GM18502 (cell line): ENCODE data around the gene ACP2.

Experiments used
- ATAC-seq: cut with Tn5 transposase; IDR thresholded peaks from one replicate; pipeline ENCODE4 v1.9.1; 2021; ENCODE audit warnings: mild to moderate bottlenecking; ENCODE audit not compliant: unreplicated experiment, poor library complexity

The ACP2 gene

DNA sequence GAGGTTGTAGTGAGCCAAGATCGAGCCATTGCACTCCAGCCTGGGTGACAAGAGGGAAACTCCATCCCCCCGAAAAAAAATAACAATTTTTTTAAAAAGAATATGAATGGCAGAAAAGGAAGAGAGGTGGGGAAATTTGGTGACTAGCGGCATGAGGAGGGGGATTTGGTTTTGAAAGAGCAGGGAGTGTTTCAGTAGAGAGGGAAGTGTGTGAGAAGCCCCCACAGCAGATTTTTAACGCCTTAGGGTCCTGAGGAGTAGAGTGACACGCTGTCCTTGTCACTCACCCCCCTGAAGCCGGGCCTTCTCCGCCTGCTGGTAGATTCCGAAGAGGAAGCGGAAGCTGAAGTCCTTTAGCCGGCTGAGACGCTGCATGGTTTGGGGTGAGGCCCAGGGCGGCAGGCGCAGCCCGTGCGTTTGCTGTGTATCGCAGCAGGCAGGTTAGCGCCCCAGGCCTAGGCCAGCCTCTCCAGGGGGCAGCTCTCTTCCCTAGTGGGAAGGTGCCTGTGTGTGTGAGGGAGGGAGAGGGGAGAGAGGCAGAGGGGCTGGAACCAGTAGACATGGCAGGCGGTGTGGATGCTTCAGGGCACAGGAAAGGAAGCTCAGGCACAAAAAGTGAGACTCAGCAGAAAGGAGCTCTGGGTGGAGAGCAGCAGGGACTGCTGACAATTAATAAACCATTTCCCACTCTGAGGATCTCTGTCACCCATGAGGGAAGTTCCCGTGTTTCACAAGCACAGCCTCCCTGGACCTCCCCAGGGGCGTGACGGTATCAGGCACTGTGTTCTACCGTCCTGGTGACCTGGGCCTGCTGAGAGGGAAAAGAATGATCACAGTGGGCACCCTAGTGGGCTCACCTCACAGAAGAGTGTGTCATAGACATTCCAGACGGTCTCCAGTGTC, 3.9 kb downstream of the ACP2 start:
- no peak for ATAC-seq

DNA sequence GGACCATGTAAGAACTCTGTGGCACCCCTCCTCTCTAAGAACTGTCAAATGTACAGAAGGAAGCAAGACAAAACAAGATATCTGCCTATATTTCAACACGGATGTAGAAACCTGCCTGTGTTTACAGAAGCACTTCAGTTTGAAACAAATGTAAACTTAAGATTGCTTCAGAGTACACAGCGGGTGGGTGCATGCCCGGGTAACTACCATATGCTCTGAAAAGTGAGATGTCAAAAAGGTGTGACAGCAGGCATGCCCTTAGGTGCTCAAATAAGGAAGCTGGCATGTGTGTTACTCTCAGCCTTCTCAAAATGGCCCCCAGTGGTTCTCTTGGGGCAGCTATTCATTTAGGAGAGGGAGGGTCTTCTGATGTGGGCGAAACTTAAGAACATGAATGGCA, 5.2 kb downstream of the ACP2 start:
- no peak for ATAC-seq

DNA sequence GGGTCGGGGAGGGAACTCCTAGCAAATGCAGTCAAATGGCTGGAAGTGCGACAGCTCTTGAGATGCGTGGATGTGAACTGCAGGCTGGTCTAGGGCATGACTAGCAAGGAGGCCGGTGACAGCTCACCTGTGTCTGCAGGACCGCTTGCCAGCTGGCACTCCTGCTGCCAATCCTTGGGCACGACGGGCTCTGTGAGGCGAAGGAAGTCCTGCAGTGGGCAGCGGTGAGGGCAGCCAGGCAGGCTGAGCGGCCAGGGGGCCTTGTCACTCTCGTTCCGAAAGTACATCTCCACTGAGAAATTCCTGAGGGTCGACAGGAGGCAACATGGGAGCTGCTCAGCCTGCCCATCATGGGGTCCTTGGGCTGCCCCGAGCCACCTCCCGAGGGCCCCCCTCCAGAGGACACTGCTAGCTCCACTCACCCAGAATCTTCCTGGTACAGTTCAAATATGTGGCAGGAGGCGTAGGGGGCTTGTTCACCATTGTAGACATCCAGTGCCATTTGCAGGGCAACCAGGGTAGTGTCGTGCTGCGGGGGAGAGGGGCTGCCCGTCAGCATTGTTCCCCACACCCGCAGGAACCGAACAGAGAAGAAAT, 5.9 kb downstream of the ACP2 start:
- no peak for ATAC-seq

DNA sequence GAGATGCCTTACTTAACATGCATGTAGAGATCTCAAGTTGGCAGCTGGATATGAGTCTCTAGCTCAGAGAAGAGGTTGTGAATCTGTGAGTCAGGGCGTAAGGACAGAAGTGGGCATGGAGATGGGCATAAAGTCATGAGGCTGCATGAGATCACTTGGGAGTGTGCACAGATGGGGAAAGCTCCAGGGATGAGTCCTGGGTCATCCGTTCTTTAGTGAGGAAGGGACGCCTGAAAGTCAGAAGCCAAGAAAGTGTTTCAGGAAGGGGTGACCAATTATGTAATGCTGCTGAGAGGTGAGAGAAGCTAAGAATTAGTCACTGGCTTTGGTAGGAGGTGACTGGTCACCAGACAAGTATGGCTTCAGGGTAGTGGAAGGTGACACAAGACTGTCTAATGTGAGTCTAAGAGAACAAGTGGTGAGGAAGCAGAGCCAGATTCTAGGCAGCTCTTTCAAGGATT, 6.7 kb downstream of the ACP2 start:
- ATAC-seq: no peak

DNA sequence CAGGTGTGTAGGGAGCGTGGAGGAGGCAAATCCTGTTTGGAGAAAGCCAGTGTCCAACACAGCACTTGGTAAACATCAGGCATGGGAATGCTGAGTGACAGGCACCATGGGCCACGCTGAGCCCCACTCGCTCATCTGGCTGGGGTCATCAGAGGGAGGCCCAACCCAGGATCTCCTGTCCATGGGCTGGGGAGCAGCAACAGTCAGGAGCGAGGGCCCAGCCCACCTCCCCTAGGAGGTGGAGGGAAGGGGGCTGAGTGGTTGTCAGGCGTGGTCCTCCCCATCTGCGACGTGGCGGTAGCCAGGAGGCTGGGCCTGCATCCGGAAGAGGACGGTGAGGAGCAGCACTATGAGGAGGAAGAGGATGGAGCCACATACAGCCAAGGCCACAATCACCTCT, 8.8 kb downstream of the ACP2 start:
- no peak for ATAC-seq

DNA sequence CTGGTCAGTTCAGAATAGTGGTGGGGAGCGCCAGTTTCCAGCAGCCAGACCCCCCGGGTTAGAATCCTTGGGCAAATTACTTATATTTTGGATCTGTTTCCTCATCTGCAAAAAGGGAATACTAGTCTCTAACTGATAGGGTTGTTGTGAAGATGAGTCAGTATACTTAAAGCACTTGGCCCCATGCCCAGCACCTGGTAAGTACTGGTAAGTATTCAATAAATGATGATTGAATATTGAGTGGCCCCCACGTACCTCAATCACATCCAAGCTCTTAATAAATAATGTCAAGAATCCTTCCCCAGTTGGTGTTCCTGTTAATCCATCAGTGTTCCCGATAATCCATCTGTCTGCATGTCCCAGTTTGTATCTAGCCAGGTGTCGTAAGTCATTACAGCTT, 12.1 kb downstream of the ACP2 start:
- ATAC-seq: no peak

DNA sequence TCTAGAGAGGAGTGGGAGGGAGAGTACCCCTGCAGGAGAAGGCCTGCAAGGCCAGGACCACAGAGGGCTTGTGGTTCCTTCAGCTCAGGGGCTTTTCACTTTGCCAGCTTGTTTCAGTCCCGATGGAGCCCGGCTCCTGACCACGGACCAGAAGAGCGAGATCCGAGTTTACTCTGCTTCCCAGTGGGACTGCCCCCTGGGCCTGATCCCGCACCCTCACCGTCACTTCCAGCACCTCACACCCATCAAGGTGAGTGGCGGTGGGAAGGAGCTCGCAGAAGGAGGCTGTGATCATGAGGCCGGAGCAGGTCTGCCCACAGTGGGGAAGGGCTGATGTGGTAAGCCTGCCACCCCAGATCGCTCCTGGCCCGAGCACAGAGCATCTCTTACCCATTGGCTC, 13.5 kb downstream of the ACP2 start:
- no peak for ATAC-seq

DNA sequence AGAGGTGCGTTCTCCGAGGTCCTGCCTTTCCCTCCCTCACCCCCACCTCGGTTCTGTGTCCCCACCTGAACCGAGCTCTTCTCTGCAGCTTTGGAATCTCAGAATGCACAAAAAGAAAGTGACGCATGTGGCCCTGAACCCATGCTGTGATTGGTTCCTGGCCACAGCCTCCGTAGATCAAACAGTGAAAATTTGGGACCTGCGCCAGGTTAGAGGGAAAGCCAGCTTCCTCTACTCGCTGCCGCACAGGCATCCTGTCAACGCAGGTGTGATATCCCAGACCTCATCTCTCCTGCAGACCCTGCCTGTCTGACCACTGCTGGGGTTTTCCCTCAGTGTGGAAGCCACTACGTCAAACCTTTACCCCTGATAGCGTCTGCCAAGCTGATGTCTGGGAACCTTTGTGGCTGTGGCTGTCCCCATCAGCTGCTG, 13.9 kb downstream of the ACP2 start:
- no peak for ATAC-seq

DNA sequence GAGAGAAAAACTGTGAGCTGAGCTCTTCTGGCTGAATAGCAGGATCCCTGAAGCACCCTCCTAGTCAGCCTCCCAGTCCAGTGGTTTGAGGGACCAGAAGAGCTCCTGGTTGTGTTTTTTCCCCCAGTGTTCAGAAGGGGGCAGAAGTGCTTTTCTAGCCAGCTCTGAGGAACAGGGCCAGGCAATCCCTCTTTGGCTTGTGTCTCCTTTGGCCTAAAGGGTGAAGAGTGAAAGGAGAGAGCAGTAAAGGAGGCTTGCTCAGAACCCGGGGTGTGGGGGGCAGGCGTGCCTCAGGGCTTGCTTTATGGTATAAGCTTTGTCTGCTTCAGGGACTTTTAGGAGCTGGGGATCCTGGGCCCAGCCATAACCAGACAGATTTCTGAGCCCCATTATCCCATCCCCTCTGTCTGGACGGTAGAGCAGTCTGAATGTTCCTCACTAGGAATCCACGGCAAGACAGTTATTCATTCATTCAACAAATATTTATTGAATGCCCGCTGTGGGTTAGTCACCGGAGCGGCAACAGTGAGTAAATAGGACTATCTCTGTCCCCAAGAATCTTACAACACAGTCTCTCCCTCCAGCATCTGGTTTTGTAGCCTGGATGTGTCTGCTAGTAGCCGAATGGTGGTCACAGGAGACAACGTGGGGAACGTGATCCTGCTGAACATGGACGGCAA, 14.5 kb downstream of the ACP2 start:
- ATAC-seq: no peak

DNA sequence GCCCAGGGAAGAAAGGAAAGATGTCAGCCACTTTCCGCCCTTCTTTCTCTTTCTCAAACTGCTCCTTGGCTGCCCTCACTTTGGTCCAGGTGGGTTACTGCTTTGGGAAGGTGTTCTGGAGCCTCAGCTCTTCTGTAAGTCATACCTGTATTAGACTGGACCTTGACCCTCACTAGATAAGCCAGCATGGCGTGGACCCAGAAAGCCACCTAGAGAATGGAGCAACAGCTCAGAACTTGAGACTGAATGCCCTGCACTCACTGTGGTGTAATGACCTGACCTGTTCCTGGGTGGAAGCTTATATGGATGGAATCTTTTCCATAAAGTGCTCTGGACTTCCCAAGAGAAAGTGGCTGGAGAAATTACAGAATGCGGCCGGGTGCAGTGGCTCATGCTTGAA, 15.6 kb downstream of the ACP2 start:
- ATAC-seq: no peak

DNA sequence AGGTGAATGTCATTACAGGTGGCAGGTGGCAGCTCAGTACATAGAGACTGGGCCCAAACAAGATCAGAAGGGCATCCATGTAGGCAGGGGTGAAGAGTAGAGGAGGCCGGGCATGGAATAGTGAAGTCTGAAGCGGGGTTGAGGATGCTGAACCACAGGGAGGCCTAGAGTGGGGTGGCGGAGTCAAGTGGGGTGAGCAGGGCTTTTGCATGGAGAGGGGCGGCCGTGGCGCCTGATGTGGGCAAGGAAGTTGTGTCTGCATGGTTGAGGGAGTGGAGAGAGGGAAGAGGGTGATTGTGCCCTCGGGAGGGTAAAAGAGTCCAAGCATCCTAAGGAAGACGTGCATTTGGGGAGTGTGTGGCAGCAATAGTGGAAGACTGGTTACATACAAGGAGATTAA, 19.5 kb downstream of the ACP2 start:
- ATAC-seq: no peak

DNA sequence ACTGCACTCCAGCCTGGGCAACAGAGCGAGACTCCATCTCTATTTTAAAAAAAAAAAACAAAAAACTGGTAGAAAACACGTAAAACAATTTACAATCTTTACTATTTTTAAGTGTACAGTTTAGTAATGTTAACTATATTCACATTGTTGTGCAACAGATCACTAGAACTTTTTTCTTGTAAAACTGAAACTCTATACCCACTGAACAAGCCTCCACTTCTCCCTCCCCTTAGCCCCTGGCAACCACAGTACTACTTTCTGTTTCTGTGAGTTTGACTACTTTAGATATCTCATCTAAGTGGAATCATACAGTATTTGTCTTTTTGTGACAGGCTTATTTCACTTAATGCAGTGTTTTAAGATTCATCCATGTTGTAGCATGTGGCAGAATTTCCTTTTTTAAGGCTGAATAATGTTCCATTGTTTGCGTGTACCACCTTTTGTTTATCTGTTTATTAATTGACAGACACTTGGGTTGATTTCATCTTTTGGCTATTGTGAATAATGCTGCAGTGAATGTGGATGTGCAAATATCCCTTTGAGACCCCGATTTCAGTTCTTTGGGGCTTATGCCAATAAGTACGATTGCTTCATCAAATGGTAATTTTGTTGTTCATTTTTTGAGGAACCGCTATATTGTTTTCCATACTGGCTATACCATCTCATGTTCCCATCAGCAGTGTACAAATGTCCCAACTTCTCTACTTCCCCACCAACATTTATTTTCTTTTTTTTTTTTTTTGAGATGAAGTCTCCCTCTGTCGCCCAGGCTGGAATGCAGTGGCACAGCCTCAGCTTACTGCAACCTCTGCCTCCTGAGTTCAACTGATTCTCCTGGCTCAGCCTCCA, 22.8 kb downstream of the ACP2 start:
- ATAC-seq: peak; percentile 82

DNA sequence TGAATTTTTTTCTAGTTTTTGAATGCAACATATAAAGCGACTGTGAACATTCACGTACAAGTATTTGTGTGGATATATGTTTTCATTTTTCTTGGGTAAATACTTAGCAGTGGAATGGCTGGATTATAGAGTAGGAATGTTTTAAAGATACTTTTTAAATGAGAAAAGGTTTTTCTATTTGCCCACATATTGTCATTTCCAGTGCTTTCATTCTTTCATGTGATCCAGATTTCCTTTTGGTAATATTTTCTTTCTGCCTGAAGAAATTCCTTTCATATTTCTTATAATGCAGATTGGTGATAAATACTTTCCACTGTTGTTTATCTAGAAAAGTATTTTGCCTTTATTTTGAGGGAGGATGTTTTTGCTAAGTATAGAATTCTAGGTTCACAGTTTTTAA, 25.9 kb downstream of the ACP2 start:
- ATAC-seq: no peak

DNA sequence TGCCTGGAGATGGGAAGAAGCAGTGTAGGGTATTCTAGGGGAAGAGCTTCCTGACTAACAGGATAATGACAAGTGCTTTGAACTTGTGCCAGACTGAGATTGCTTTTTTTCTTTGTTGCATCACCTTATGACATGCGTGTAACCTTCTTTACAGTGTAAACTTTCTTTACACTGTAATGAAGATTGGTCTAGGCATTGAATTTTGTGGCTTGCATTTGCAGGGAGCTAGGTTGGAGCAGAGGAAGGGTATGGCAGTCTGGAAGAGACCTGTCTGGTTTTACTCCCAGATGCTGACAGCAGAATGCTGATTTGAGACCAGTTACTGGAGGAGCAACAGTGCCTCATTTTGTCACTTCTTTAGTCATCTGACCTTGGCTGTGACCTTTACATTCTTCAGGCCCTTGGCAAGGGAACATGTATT, 28.2 kb downstream of the ACP2 start:
- no peak for ATAC-seq

DNA sequence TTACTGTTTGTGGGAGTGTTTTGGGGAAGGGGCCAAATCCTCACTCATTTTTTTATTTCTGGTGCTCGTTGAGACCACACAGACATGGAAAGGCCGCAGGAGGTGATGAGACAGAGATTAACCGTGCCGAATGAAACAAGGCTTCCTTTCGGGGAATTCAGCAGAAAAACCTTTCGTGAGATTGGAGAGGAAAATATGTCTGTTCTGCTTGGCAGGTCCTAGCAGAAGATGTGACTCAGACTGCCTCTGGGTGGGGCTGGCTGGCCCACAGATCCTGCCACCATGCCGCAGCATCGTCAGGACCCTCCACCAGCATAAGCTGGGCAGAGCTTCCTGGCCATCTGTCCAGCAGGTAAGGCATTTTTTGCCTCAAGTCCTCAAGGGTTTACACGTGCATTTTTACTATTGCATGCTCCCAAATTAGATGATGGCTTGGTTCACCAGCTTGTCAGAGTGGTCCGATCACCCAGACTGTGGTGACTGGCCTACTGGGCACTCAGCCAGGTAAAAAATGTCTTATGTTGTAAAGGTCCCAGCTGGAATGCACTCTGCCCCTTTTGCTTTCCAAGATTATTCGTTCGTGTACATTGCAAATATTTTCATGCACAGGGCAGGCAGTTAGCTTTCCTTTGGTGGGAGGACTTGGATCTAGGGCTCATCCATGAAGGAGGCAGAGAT, 32.4 kb downstream of the ACP2 start:
- peak; percentile 43 for ATAC-seq

DNA sequence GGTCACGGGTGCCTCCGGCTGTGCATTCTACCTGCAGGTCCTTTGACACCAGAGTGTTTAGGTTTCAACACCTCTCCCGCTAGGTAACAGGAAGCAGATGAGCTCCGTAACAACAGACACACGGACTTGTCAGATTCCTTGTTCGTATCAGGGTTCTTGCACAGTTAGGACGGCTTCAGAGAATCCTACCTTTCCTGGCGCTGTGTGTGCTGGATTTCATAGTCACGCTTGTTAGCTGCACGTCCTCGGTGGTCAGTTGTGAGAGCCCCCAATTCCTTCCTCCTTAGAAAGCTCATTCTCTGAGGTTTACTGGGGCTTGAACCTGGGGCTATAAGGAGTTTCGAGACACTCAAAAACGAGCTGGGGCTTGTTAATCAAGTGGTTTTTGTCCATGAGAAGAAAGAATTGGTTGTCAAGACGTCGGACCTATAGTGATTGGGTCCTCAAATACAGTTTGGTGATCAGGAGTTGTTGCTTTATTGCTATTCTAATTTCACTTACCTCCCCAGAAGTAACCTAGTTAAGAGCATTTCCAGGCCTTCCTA, 33.2 kb downstream of the ACP2 start:
- no peak for ATAC-seq

DNA sequence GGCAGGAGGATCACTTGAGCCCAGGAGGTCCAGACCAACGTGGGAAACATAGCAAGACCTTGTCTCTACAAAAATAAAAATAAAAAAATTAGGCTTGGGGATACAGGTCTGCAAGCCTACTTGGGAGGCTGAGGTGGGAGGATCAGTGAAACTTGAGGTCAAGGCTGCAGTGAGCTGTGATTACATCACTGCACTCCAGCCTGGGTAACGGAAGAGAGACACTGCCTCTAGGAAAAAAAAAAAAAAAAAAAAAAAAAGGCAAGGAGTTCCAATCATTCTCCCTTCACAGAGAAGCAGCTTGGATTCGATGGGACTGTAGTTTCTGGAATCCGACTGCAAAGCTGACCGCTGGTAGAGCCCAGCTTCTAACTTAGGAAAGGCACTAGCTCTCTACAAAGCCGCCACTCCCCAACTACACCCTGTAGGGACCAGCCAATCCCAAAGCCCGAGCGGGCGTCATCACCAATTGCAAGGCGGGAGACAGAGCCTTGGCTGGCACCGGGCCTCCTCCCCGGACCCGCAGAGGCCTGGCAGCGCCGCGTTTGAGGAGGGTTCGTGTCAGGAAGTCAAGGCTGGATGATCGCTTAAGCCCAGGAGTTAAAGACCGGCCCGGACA, 34.6 kb downstream of the ACP2 start:
- ATAC-seq: peak; percentile 68

DNA sequence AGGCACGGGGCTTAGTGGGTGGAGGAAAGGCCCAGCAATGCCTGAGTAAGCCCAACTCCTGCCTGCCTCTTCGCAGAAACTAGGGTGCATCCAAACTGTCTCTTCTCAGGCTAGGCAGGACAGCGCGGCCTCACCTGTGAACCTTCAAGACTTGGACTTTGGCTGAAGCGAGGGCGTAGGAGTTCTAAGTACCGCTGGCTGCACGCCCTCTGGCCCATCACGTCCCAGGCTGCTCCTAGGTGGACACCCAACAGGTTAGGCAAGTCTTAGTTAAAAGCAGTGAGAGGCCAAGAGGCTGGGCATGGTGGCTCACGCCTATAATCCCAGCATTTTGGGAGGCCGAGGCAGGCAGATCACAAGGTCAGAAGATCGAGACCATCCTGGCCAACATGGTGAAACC, 35.7 kb downstream of the ACP2 start:
- no peak for ATAC-seq

DNA sequence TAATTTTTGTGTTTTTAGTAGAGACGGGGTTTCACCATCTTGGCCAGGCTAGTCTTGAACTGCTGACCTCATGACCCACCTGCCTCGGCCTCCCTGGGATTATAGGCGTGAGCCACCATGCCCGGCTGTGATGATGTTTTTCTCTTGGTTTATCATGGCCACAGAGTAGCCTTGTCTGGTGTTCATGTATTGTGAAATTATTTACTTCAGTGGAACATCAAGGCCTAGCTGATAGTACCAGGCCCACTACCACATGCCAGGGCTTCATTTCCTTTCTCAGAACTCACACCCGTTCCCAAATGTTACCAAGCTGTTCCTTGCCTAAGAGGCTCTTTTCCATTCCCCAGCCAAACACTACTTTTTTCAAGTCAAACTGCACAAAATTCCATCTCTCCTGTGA, 40.0 kb downstream of the ACP2 start:
- ATAC-seq: no peak
